NCI-H69 (cell line): Measurements from ENCODE around the gene POLK.
A peak's percentile ranks its signal among the peaks of the same experiment; 100 is the strongest.
"Not testable (repeated sequence)": the region's sequence is repeated elsewhere in the genome, so short reads cannot be mapped to it uniquely, and the experiment has no call there.

Experiments
- DNase-seq: peaks from one replicate; lab custom pipeline; 2025; lab: John Stamatoyannopoulos, UW

Gene POLK

DNA sequence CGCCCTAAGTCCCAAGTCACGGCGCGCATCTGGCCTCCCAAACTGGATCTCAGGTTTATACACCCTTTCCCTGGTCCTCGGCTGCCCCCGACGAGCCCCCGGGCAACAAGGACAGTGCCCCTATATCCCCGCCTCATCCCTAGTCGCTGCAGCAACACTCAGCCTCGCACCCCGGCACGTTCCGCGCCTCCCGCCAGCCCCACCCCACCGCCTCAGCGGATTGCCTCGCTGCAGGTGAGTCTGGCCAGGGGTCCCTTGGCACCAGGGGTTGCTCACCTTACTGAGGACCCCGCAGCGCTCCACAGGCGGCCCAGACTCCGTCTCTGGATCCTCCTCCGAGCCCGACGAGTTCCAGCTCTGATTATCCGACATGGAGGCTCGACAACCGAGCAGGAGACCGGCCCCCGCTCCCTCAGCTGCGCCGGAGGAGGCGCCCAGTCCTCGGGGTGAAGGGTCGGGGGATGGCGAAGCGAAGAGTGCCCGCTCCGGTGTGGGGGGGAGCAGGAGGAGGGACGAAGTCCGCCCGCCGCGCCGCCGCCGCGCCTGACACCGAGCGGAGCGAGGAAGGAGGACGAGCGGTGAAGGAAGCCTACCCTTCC, 756 bp upstream of the POLK start:
- DNase-seq = peak; percentile 72

DNA sequence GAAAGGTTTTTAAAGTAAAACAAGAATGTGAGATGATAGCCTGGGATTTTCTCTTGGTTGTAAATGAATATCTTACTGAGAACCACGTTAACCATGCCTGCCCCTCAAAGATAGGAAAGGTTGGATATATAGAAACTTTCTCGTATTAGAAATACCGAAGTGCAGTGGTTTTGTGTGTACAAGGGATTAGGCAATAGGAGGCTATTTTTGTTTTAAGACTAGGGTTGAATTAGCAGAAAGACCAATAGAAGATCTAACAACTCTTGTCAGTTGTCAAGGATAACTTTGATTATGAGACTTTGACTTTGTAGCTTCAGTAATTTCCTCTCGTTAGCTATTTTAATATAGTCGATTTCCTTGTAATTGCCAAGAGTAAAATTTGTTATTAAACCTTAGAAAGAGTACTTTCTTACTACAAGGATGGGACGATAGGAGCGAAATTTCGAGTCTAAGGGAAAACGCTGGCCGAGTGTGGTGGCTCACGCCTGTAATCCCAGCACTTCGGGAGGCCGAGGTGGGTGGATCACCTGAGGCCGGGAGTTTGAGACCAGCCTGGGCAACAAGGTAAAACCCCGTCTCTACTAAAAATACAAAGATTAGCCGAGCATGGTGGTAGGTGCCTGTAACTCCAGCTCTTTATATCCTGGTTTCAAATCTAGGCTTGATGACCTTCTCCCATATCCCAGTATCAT, 838 bp downstream of the POLK start:
- DNase-seq = peak; percentile 37

GRCh38 chr5:75513841-75514240, 2.1 kb downstream of the POLK start:
- no peak for DNase-seq

DNA sequence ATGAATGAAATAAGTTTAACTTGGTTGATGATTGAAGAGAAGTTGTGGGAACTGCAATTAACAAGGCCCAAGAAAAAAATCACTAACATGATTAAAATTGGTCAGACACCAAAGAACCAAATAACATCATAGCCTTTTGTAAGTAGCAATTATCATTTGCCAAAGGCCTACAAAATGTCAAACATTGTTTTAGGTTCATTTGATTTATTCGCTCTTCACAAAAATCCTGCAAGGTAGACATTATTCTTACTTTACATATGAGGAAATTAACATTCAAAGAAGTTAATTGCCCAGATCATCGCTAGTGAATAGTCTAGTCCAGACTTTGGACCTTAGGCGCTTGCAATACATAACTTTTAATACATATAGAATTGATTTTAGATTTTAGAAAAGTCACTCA, 2.6 kb downstream of the POLK start:
- DNase-seq = peak; percentile 87

- DNase-seq = no peak
These were observed 8.1 kb downstream of the POLK start for GRCh38 chr5:75519761-75520160.

DNA sequence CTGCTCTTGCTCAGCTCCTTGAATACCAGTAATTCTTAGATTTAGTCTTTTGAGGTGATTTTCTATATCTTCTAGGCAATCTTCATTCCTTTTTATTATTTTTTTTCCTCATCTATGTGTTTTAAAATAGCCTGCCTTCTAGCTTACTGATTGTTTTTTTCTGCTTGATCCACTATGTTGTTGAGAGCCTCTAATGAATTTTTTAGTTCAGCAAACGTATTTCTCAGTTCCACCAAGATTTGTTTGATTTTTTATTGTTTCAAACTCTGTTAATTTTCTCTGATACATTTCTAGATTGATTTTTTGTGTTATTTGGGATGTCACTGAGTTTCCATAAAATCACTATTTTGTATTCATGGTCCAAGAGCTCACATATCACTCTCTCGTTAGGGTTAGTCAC, 9.5 kb downstream of the POLK start:
- no peak for DNase-seq

DNA sequence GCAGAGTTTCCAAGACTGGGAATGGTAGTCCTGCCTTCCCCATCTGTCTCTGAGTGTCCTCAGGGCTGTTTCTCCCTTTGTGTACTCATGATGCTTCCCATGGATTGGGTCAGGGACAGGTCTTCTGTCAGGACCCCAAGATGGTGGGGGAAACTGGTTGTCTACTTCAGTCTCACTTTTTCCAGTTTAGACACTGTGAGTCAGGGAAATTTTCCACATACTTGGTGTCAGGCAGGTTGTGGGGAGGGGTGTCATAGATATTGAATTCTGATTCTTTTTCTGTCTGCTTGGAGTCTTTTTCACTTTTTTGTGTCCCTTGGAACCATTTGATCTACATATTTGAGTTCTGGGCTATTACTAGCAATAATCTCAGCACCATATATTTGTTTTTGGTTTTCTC, 10.3 kb downstream of the POLK start:
- no peak for DNase-seq

DNA sequence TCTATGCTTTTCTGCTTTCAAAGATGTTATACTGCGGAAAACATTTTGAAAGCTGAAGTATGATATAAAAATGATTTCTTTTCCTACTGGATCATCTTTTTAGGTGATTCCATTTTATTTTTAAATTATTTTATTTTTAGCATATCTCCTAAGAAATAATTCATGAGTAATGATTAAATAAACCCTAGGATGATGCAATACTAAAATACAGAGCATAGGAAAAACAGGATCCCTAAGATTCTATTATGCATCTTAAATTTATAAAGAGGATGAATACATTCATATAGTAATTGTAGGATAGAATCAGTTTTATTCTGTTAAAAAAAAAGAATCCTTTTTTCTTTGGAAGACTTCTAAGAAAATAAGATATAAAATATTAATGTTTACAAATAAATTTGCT, 10.9 kb downstream of the POLK start:
- no peak for DNase-seq

DNA sequence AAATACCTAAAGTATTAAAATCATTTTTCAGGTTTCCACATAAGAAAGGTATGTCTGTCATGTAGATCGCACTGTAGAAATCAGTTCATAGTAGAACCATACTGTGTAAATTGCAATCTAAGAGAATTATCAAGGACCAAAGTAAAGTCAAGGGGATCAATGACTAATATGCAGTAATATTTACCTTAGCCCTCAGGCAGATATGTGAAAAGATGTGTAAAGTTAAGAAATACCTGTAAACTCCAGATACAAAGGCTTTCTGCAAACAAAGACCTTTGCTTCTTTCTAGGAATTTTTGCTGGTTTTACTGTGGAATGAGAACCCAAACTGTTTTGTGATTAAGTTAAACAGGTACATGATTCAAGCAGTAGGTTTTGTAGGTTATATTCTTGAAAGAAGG, 11.6 kb downstream of the POLK start:
- DNase-seq = no peak

DNA sequence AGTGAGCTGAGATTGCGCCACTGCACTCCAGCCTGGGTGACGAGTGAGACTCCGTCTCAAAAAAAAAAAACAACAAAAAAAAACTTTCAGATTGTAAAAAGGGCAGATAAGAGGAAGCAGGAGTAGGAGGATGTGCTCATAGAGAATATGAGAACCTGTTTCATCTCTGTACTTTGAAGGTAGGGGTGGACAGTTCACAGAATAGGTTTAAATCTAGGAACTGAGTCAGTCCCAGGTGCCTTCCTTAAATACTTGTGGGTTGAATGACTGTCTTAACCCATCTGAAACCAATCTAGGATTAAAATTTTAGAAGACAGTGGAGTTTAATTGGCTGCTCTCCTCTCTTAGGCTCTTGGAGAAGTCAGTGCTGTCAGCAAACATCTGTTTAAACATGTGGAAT, 12.4 kb downstream of the POLK start:
- DNase-seq = no peak

GRCh38 chr5:75524591-75524990, 12.9 kb downstream of the POLK start:
- no peak for DNase-seq

DNA sequence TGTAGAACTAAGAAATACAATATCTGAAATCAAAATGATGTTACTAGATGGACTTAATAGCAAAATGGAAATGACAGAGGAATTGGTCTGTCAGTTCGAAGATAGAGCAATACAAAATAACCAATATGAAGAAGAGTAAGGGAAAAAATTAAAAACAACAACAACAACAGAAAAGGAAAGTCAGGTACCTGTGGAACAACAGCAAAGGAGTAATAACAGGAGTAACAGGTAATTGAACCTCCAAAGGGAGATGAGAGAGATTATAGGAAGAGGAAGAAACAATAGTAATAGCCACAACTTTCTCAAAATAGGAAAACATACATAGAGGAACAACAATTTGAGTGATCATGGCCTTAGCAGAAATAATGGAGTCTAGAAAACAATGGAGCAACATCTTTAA, 13.7 kb downstream of the POLK start:
- DNase-seq = no peak

DNA sequence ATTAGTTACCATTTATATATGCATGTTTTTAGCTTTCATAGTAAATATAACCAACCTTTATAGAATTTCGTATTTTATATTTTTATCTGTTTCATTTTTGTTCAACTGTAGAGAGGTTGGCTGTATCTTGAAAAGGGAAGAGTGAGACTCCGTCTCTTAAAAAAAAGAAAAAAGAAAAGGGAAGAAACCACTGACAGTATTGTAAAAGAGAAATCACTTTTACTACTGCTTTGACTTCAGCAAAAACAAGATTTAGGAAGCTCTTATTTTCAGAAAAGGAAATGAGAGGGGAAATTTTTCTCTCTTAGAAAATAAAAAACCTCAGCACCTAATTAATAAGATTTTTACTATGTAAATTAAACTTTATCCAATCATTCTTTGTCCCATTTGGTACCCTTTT, 14.4 kb downstream of the POLK start:
- DNase-seq = no peak

DNA sequence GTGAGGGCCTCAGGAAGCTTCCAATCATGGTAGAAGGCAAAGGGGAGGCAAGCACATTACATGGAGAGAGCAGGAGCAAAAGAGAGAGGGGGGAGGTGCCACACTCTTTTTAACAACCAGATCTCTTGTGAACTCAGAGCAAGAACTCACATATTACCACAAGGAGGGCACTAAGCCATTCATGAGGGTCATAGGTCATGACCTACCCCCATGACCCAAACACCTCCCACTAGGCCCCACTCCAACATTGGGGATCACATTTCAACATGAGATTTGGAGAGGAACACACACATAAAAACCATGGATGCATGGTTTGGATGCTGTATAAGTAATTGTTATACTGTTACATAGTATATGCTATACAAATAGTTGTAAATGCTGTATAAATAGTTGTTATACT, 17.5 kb downstream of the POLK start:
- no peak for DNase-seq

DNA sequence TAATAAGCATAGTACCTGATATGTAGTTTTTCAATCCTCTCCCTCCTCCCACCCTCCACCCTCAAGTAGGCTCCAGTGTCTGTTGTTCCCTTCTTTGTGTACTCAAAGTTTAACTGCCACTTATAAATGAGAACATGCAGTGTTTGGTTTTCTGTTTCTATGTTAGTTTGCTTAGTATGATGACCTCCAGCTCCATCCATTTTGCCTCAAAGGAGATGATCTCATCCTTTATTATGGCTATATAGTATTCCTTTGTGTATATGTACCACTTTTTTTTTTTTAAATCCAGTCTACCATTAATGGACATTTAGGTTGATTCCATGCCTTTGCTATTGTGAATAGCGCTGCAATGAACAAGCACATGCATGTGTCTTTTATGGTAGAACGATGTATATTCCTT, 20.5 kb downstream of the POLK start:
- no peak for DNase-seq

DNA sequence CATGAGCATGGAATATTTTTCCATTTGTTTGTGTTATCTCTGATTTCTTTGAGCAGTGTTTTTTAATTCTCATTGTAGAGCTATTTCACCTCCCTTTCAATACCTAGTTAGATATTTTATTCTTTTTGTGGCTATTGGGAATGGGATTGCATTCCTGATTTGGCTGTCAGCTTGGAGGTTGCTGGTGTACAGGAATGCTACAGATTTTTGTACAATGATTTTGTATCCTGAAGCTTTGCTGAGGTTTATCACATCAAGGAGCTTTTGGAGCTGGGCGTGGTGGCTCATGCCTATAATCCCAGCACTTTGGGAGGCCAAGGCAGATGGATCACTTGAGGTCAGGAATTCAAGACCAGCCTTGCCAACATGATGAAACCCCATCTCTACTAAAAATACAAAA, 22.0 kb downstream of the POLK start:
- DNase-seq = not testable (repeated sequence)

DNA sequence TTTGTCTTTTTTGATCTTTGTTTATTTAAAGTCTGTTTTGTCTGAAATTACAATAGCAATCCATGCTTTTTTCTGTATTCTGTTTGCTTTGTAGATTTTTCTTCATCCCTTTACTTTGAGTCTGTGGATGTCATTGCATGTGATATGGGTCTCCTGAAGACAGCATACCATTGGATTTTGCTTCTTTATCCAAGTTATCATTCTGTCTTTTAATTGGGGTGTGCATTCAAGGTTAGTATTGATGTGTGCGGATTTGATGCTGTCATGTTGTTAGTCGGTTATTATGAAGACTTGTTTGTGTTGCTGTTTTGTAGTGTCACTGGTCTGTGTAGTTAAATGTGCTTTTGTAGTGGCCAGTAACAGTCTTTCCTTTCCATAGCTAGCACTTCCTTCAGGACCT, 23.0 kb downstream of the POLK start:
- no peak for DNase-seq

DNA sequence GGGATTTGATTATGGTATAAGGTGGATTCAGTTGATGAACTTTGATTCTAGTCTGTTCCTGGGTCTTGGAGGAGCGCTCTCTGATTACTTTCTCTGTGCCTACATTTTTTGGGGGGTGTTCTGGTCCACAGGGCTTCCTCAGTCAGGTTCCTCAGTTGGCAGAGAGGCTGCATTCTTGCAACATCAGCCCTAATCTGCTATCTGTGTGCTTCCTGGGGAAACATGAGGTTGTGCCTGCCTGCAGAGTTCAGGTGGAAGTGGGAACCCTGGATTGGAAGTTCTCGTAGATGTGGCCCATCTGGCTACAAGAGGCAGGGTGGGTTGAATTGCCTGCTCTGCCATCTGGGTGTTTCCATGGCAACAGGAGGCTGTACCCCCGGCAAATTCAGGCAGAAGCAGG, 24.5 kb downstream of the POLK start:
- no peak for DNase-seq

DNA sequence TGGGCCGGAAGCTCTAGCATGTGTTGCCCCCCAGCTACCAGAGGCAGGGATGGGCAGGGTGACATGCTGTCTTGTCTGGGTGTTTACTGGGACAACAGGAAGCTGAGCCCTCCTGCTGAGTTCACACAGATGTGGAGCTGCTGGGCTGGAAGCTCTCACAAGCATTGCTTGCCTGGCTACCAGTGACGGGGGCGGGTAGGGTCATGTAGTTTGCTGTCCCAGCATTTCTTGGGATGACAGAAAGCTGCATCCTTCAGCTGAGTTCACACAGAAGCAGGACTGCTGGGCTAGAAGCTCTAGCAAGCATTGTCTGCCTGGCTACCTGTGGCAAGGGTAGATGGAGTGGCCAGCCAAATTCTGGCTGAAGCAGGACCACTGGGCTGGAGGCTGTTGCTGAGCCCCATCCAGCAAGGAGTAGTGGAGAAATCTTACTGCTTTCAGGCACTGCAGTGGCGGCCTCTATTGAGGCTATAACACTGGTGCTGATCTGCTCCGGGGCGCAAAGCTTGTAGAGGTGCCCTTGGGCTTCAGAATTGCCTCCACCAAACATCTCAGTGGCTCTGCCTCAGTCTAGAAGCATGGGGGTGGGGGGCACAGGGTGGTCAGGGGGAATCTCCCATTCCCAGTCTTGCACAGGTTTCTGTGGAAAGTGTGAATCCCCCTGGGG, 25.1 kb downstream of the POLK start:
- peak; percentile 76 for DNase-seq

DNA sequence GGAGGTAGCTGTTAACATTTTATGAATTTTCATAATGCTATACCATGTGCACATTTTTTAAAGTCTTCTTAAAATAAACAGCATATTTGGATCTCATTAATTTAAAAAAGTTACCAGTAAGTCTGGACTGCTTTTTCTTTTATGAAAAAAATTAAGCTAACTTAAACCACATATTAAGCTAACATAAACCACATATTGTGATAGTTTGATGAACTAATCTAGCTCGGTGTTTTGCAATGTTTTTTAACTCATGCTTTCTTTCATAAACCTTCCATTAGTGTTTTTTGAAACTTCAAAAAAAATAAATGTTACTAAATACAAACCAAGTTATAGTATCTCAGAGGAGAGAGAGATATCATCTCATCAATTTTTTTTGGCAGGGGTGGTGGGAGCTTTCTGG, 26.5 kb downstream of the POLK start:
- DNase-seq = no peak

DNA sequence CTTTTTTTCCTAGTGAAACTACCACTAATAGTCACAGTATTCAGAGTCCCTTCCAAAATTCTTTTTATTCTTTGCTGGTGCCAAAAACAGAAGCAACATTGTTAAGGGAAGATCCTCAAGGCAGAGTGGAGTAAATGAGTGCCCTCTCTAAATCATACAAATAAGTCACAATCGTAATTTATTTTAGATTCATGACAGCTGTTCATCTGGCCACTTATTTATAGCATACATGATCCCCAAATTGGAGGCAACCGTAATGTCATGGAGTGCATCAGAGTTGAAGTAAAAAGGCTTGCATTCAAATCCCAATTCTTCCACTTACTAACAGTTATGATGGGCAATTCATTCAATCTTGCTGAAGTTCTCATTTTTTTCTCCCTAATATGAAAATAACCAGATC, 33.4 kb downstream of the POLK start:
- no peak for DNase-seq

DNA sequence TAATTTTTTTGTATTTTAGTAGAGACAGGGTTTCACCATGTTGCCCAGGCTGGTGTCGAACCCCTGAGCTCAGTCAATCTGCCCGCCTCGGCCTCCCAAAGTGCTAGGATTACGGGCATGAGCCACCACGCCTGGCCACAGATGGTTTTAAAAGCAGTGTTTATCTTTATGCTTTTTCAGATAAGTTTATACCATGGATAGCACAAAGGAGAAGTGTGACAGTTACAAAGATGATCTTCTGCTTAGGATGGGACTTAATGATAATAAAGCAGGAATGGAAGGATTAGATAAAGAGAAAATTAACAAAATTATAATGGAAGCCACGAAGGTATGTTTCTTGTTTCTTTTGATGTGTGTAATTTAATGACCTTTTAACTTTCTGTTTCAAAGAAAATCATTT, 35.1 kb downstream of the POLK start:
- DNase-seq = no peak

GRCh38 chr5:75547812-75548211, 36.1 kb downstream of the POLK start:
- DNase-seq = no peak

DNA sequence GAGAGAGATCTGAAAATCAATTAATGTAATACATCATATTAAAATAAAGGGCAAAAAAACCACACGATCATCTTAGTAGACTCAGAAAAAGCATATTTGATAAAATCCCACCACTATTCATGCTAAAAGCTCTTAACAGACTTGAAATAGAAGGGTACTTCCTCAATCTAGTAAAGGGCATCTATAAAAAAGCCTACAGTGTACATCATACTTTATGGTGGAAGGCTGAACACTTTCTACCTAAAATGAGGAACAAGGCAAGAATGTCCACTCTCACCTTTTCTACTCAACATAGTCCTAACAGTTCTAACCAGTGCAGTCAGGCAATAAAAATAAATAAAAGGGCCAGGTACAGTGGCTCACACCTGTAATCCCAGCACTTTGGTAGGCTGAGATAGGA, 38.9 kb downstream of the POLK start:
- DNase-seq = no peak
